Measurements from ENCODE around the gene RNF19B. TPM values are rescaled to one million over a fixed set of nuclear protein-coding genes. Genes with fewer than 3 reads are reported as not detected.

Gene RNF19B
- total and polyA plus RNA-seq, 4 donors: 13.6 to 35.5 (median 27.7) TPM

GRCh38 chr1:32971156-32971555, 6.5 kb upstream of the RNF19B start:
- WGBS (ENCODE audit: insufficient coverage): 100% methylated on average over 1 of the region's 1 CpG
- Histone ChIP-seq H3K27me3 (ENCODE audit: control insufficient read depth, insufficient read depth, low read length) (no peaks in the 10 kb centered on the region), H3K4me1 (ENCODE audit: control insufficient read depth, insufficient read depth, low read length) (peaks cover 4% of the 10 kb centered on the region), H3K4me3 (ENCODE audit: low read depth, low read length) (no peak overlapping the region), H3K9me3 (ENCODE audit: control insufficient read depth, insufficient read depth, low read length) (no peaks in the 10 kb centered on the region), H3K27ac (ENCODE audit: low read depth, low read length) (no peak overlapping the region), H3K36me3 (ENCODE audit: control insufficient read depth, insufficient read depth, low read length) (no peaks in the 10 kb centered on the region)
- no peak for DNase-seq (ENCODE audit: low read depth in 4 of 6, low spot score in 6 of 6)

- H3K4me3 ChIP-seq (ENCODE audit: low read depth, low read length): no peak overlapping the region
- DNase-seq (ENCODE audit: low read depth in 4 of 6, low spot score in 6 of 6): no peak
- no peak overlapping the region for H3K27ac ChIP-seq (ENCODE audit: low read depth, low read length)
- peaks cover 2% of the 10 kb centered on the region for H3K9me3 ChIP-seq (ENCODE audit: control insufficient read depth, insufficient read depth, low read length)
- no peaks in the 10 kb centered on the region for H3K27me3 ChIP-seq (ENCODE audit: control insufficient read depth, insufficient read depth, low read length)
- H3K36me3 ChIP-seq (ENCODE audit: control insufficient read depth, insufficient read depth, low read length): no peaks in the 10 kb centered on the region
- H3K4me1 ChIP-seq (ENCODE audit: control insufficient read depth, insufficient read depth, low read length): peaks cover 4% of the 10 kb centered on the region
Observed at GRCh38 chr1:32969566-32969965, 5.0 kb upstream of the RNF19B start.

- WGBS (ENCODE audit: insufficient coverage): 77% methylated on average over 2 of the region's 4 CpGs
Observed at GRCh38 chr1:32967888-32968568, 3.4 kb upstream of the RNF19B start.

GRCh38 chr1:32966900-32967299, 2.3 kb upstream of the RNF19B start:
- peaks cover 2% of the 10 kb centered on the region for H3K9me3 ChIP-seq (ENCODE audit: control insufficient read depth, insufficient read depth, low read length)
- DNase-seq (ENCODE audit: low read depth in 4 of 6, low spot score in 6 of 6): no peak
- no peak overlapping the region for H3K27ac ChIP-seq (ENCODE audit: low read depth, low read length)
- peaks cover 10% of the 10 kb centered on the region for H3K4me1 ChIP-seq (ENCODE audit: control insufficient read depth, insufficient read depth, low read length)
- H3K27me3 ChIP-seq (ENCODE audit: control insufficient read depth, insufficient read depth, low read length): no peaks in the 10 kb centered on the region
- H3K4me3 ChIP-seq (ENCODE audit: low read depth, low read length): no peak overlapping the region
- H3K36me3 ChIP-seq (ENCODE audit: control insufficient read depth, insufficient read depth, low read length): no peaks in the 10 kb centered on the region
- WGBS (ENCODE audit: insufficient coverage): 100% methylated on average over 1 of the region's 2 CpGs

More at GRCh38 chr1:32967888-32968568, 3.4 kb upstream of the RNF19B start:
- peak in 1 of 6 donors; percentile 58 for DNase-seq (ENCODE audit: low read depth in 4 of 6, low spot score in 6 of 6)
- Histone ChIP-seq H3K4me3 (ENCODE audit: low read depth, low read length) (no peak overlapping the region), H3K36me3 (ENCODE audit: control insufficient read depth, insufficient read depth, low read length) (no peaks in the 10 kb centered on the region), H3K4me1 (ENCODE audit: control insufficient read depth, insufficient read depth, low read length) (peaks cover 12% of the 10 kb centered on the region), H3K27me3 (ENCODE audit: control insufficient read depth, insufficient read depth, low read length) (no peaks in the 10 kb centered on the region), H3K9me3 (ENCODE audit: control insufficient read depth, insufficient read depth, low read length) (peaks cover 2% of the 10 kb centered on the region), H3K27ac (ENCODE audit: low read depth, low read length) (no peak overlapping the region)

- WGBS (ENCODE audit: insufficient coverage): 67% methylated on average over 2 of the region's 5 CpGs
- Histone ChIP-seq H3K36me3 (ENCODE audit: control insufficient read depth, insufficient read depth, low read length) (no peaks in the 10 kb centered on the region), H3K4me3 (ENCODE audit: low read depth, low read length) (peak overlapping the region; percentile 44), H3K9me3 (ENCODE audit: control insufficient read depth, insufficient read depth, low read length) (peaks cover 2% of the 10 kb centered on the region), H3K4me1 (ENCODE audit: control insufficient read depth, insufficient read depth, low read length) (peaks cover 17% of the 10 kb centered on the region), H3K27ac (ENCODE audit: low read depth, low read length) (peak overlapping the region; percentile 79), H3K27me3 (ENCODE audit: control insufficient read depth, insufficient read depth, low read length) (no peaks in the 10 kb centered on the region)
- no peak for DNase-seq (ENCODE audit: low read depth in 4 of 6, low spot score in 6 of 6)
Observed at GRCh38 chr1:32965251-32965747, 690 bp upstream of the RNF19B start.

GRCh38 chr1:32963746-32964460, 706 bp downstream of the RNF19B start:
- Histone ChIP-seq H3K9me3 (ENCODE audit: control insufficient read depth, insufficient read depth, low read length) (peaks cover 2% of the 10 kb centered on the region), H3K4me1 (ENCODE audit: control insufficient read depth, insufficient read depth, low read length) (peaks cover 17% of the 10 kb centered on the region), H3K36me3 (ENCODE audit: control insufficient read depth, insufficient read depth, low read length) (no peaks in the 10 kb centered on the region), H3K27ac (ENCODE audit: low read depth, low read length) (peak overlapping the region; percentile 71), H3K4me3 (ENCODE audit: low read depth, low read length) (peak overlapping the region; percentile 70), H3K27me3 (ENCODE audit: control insufficient read depth, insufficient read depth, low read length) (no peaks in the 10 kb centered on the region)
- peak in 2 of 6 donors; percentile 71 to 72 for DNase-seq (ENCODE audit: low read depth in 4 of 6, low spot score in 6 of 6)
- 0% methylated on average over 78 of the region's 78 CpGs for WGBS (ENCODE audit: insufficient coverage)

- DNase-seq (ENCODE audit: low read depth in 4 of 6, low spot score in 6 of 6): no peak
- H3K36me3 ChIP-seq (ENCODE audit: control insufficient read depth, insufficient read depth, low read length): no peaks in the 10 kb centered on the region
- H3K27ac ChIP-seq (ENCODE audit: low read depth, low read length): no peak overlapping the region
- no peaks in the 10 kb centered on the region for H3K27me3 ChIP-seq (ENCODE audit: control insufficient read depth, insufficient read depth, low read length)
- H3K4me3 ChIP-seq (ENCODE audit: low read depth, low read length): peak overlapping the region; percentile 70
- peaks cover 2% of the 10 kb centered on the region for H3K9me3 ChIP-seq (ENCODE audit: control insufficient read depth, insufficient read depth, low read length)
- WGBS (ENCODE audit: insufficient coverage): 47% methylated on average over 2 of the region's 6 CpGs
- peaks cover 17% of the 10 kb centered on the region for H3K4me1 ChIP-seq (ENCODE audit: control insufficient read depth, insufficient read depth, low read length)
Observed at GRCh38 chr1:32962248-32962896, 2.2 kb downstream of the RNF19B start.

GRCh38 chr1:32960819-32961355, 3.7 kb downstream of the RNF19B start:
- WGBS (ENCODE audit: insufficient coverage): 65% methylated on average over 6 of the region's 8 CpGs
- Histone ChIP-seq H3K9me3 (ENCODE audit: control insufficient read depth, insufficient read depth, low read length) (peaks cover 2% of the 10 kb centered on the region), H3K27me3 (ENCODE audit: control insufficient read depth, insufficient read depth, low read length) (no peaks in the 10 kb centered on the region), H3K4me1 (ENCODE audit: control insufficient read depth, insufficient read depth, low read length) (peaks cover 17% of the 10 kb centered on the region), H3K36me3 (ENCODE audit: control insufficient read depth, insufficient read depth, low read length) (no peaks in the 10 kb centered on the region), H3K4me3 (ENCODE audit: low read depth, low read length) (no peak overlapping the region), H3K27ac (ENCODE audit: low read depth, low read length) (no peak overlapping the region)
- DNase-seq (ENCODE audit: low read depth in 4 of 6, low spot score in 6 of 6): peak in 1 of 6 donors; percentile 34

GRCh38 chr1:32960342-32960741, 4.3 kb downstream of the RNF19B start:
- no peak for DNase-seq (ENCODE audit: low read depth in 4 of 6, low spot score in 6 of 6)
- no peak overlapping the region for H3K27ac ChIP-seq (ENCODE audit: low read depth, low read length)
- no peak overlapping the region for H3K4me3 ChIP-seq (ENCODE audit: low read depth, low read length)
- WGBS (ENCODE audit: insufficient coverage): 50% methylated on average over 1 of the region's 2 CpGs
- H3K27me3 ChIP-seq (ENCODE audit: control insufficient read depth, insufficient read depth, low read length): no peaks in the 10 kb centered on the region
- no peaks in the 10 kb centered on the region for H3K36me3 ChIP-seq (ENCODE audit: control insufficient read depth, insufficient read depth, low read length)
- peaks cover under 1% of the 10 kb centered on the region for H3K9me3 ChIP-seq (ENCODE audit: control insufficient read depth, insufficient read depth, low read length)
- peaks cover 17% of the 10 kb centered on the region for H3K4me1 ChIP-seq (ENCODE audit: control insufficient read depth, insufficient read depth, low read length)
